Fibroblast of lung (primary cell): ENCODE measurements around the gene BLCAP.

Experiments
- CTCF ChIP-seq, 2 donors: IDR thresholded peaks in 1 of 2; conservative IDR thresholded peaks in 1 of 2; 1 replicate in 1 of 2; 2 replicates in 1 of 2; pipeline ENCODE4 v1.5.1; 2011 to 2012; ENCODE audit warnings: low read length in 2 of 2, control low read depth in 1 of 2, inconsistent platforms in 1 of 2, low read depth in 1 of 2, mild to moderate bottlenecking in 1 of 2
- EZH2 ChIP-seq: IDR thresholded peaks from 2 replicates; pipeline ENCODE4 v1.5.1; 2012; ENCODE audit warnings: low read length, control low read depth, mild to moderate bottlenecking; ENCODE audit errors: missing control alignments

GRCh38 chr20:37544386-37544785, 16.7 kb upstream of the BLCAP start:
- TF ChIP-seq EZH2 (no peak), CTCF (conservative IDR thresholded peaks at IDR 0.05 in 1 of 2, IDR thresholded peaks at IDR 0.05 in 1 of 2; ENCODE audit: low read depth in 1 of 2, low read length in 2 of 2) (no peak)
